ENCODE measurements around the gene KCNQ1.
"Not testable (repeated sequence)": the region's sequence is repeated elsewhere in the genome, so short reads cannot be mapped to it uniquely, and the experiment has no call there.

The KCNQ1 gene

DNA sequence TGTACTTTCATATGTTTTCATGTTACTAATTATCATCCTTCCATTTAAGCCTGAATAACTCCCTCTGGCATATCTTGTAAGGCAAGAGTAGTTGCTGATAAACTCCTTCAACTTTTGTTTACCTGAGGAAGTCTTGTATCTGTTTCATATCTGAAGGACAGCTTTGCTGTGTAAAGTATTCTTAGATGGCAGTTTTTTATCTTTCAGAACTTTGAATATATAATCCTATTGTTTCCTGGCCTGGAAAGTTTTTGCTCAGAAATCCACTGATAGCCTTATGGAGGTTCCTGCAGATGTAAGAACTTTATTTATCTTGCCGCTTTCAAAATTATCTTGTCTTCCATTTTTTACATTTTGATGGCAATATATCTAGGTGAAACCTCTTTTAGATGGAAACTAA, 185.9 kb downstream of the KCNQ1 start:
- H3K27me3 ChIP-seq (ENCODE audit: control insufficient read depth, insufficient read depth, low read length): peaks cover 67% of the 10 kb centered on the region
- H3K27ac ChIP-seq (ENCODE audit: low read depth, low read length): no peak overlapping the region
- no peaks in the 10 kb centered on the region for H3K4me1 ChIP-seq (ENCODE audit: control insufficient read depth, insufficient read depth, low read length)
- peaks cover 79% of the 10 kb centered on the region for H3K9me3 ChIP-seq (ENCODE audit: control insufficient read depth, insufficient read depth, low read length)
- H3K36me3 ChIP-seq (ENCODE audit: control insufficient read depth, insufficient read depth, low read length): no peaks in the 10 kb centered on the region
- no peak overlapping the region for H3K4me3 ChIP-seq (ENCODE audit: low read depth, low read length)
- no peak overlapping the region for H3K9ac ChIP-seq (ENCODE audit: low read depth, low read length)

DNA sequence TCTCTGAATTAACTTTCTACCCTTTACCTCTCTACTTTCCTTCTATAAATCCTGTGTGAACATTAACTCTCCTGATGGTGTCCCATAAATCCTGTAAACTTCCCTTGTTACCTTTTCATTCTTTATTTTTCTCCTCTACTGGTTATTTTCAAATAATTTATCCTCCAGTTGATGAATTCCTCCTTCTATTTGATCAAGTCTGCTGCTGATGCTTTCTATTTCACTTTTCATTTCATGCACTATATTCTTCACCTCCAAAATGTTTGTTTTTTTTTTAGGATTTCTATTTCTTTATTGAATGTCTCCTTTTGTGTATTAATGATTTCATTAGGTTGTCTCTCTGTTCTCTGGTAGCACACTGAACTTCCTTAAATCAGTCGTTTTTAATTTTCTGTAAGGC, 186.4 kb downstream of the KCNQ1 start:
- H3K27me3 ChIP-seq (ENCODE audit: control insufficient read depth, insufficient read depth, low read length): peaks cover 62% of the 10 kb centered on the region
- no peak overlapping the region for H3K4me3 ChIP-seq (ENCODE audit: low read depth, low read length)
- H3K4me1 ChIP-seq (ENCODE audit: control insufficient read depth, insufficient read depth, low read length): no peaks in the 10 kb centered on the region
- no peak overlapping the region for H3K27ac ChIP-seq (ENCODE audit: low read depth, low read length)
- H3K36me3 ChIP-seq (ENCODE audit: control insufficient read depth, insufficient read depth, low read length): no peaks in the 10 kb centered on the region
- peaks cover 76% of the 10 kb centered on the region for H3K9me3 ChIP-seq (ENCODE audit: control insufficient read depth, insufficient read depth, low read length)
- no peak overlapping the region for H3K9ac ChIP-seq (ENCODE audit: low read depth, low read length)

GRCh38 chr11:2639763-2640162, 195.0 kb downstream of the KCNQ1 start:
- H3K4me1 ChIP-seq (ENCODE audit: control insufficient read depth, insufficient read depth, low read length); H3K4me3 ChIP-seq (ENCODE audit: low read depth, low read length); H3K36me3 ChIP-seq (ENCODE audit: control insufficient read depth, insufficient read depth, low read length); H3K9ac ChIP-seq (ENCODE audit: low read depth, low read length); H3K27ac ChIP-seq (ENCODE audit: low read depth, low read length): not testable (repeated sequence)
- Histone ChIP-seq H3K27me3 (ENCODE audit: control insufficient read depth, insufficient read depth, low read length) (peaks cover 34% of the 10 kb centered on the region; the same call in 1 of the 2 replicates), H3K9me3 (ENCODE audit: control insufficient read depth, insufficient read depth, low read length) (peaks cover 58% of the 10 kb centered on the region)

- Histone ChIP-seq H3K4me3 (ENCODE audit: low read depth, low read length) (no peak overlapping the region), H3K36me3 (ENCODE audit: control insufficient read depth, insufficient read depth, low read length) (no peaks in the 10 kb centered on the region), H3K9me3 (ENCODE audit: control insufficient read depth, insufficient read depth, low read length) (peaks cover 77% of the 10 kb centered on the region), H3K27ac (ENCODE audit: low read depth, low read length) (no peak overlapping the region), H3K4me1 (ENCODE audit: control insufficient read depth, insufficient read depth, low read length) (no peaks in the 10 kb centered on the region), H3K27me3 (ENCODE audit: control insufficient read depth, insufficient read depth, low read length) (peaks cover 53% of the 10 kb centered on the region), H3K9ac (ENCODE audit: low read depth, low read length) (no peak overlapping the region)
These were observed 196.8 kb downstream of the KCNQ1 start for GRCh38 chr11:2641623-2642022.

GRCh38 chr11:2643746-2644145, 198.9 kb downstream of the KCNQ1 start:
- H3K27ac ChIP-seq (ENCODE audit: low read depth, low read length): no peak overlapping the region
- H3K4me3 ChIP-seq (ENCODE audit: low read depth, low read length): no peak overlapping the region
- H3K9me3 ChIP-seq (ENCODE audit: control insufficient read depth, insufficient read depth, low read length): peaks cover 96% of the 10 kb centered on the region
- no peaks in the 10 kb centered on the region for H3K4me1 ChIP-seq (ENCODE audit: control insufficient read depth, insufficient read depth, low read length)
- peaks cover 73% of the 10 kb centered on the region for H3K27me3 ChIP-seq (ENCODE audit: control insufficient read depth, insufficient read depth, low read length)
- no peak overlapping the region for H3K9ac ChIP-seq (ENCODE audit: low read depth, low read length)
- H3K36me3 ChIP-seq (ENCODE audit: control insufficient read depth, insufficient read depth, low read length): no peaks in the 10 kb centered on the region

GRCh38 chr11:2644844-2645778, 200.3 kb downstream of the KCNQ1 start:
- no peaks in the 10 kb centered on the region for H3K36me3 ChIP-seq (ENCODE audit: control insufficient read depth, insufficient read depth, low read length)
- H3K27me3 ChIP-seq (ENCODE audit: control insufficient read depth, insufficient read depth, low read length): peaks cover 86% of the 10 kb centered on the region
- peaks cover 97% of the 10 kb centered on the region for H3K9me3 ChIP-seq (ENCODE audit: control insufficient read depth, insufficient read depth, low read length)

GRCh38 chr11:2645779-2646118, 200.9 kb downstream of the KCNQ1 start:
- no peaks in the 10 kb centered on the region for H3K4me1 ChIP-seq (ENCODE audit: control insufficient read depth, insufficient read depth, low read length)
- H3K9ac ChIP-seq (ENCODE audit: low read depth, low read length): no peak overlapping the region
- no peaks in the 10 kb centered on the region for H3K36me3 ChIP-seq (ENCODE audit: control insufficient read depth, insufficient read depth, low read length)
- no peak overlapping the region for H3K4me3 ChIP-seq (ENCODE audit: low read depth, low read length)
- peaks cover 97% of the 10 kb centered on the region for H3K9me3 ChIP-seq (ENCODE audit: control insufficient read depth, insufficient read depth, low read length)
- H3K27ac ChIP-seq (ENCODE audit: low read depth, low read length): no peak overlapping the region
- H3K27me3 ChIP-seq (ENCODE audit: control insufficient read depth, insufficient read depth, low read length): peaks cover 90% of the 10 kb centered on the region

More at GRCh38 chr11:2644844-2645778, 200.3 kb downstream of the KCNQ1 start:
- H3K4me1 ChIP-seq (ENCODE audit: control insufficient read depth, insufficient read depth, low read length): no peaks in the 10 kb centered on the region
- no peak overlapping the region for H3K27ac ChIP-seq (ENCODE audit: low read depth, low read length)
- H3K9ac ChIP-seq (ENCODE audit: low read depth, low read length): no peak overlapping the region
- no peak overlapping the region for H3K4me3 ChIP-seq (ENCODE audit: low read depth, low read length)

DNA sequence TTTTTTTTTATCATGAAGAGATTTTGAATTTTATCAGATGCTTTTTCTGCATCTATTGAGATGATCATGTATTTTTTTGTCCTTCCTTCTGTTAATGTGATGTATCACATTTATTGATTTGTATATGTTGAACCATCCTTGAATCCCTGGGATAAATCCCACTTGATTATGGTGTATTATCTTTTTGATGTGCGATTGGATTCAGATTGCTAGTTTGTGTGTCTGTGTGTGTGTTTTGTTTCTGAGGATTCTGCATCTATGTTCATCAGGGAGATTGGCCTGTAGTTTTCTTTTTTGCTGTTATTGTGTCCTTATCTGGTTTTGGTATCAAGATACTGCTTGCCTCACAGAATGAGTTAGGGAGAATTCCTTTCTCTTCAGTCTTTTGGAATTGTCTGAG, 202.4 kb downstream of the KCNQ1 start:
- Histone ChIP-seq H3K27ac (ENCODE audit: low read depth, low read length) (no peak overlapping the region), H3K4me1 (ENCODE audit: control insufficient read depth, insufficient read depth, low read length) (no peaks in the 10 kb centered on the region), H3K4me3 (ENCODE audit: low read depth, low read length) (no peak overlapping the region), H3K36me3 (ENCODE audit: control insufficient read depth, insufficient read depth, low read length) (no peaks in the 10 kb centered on the region), H3K9me3 (ENCODE audit: control insufficient read depth, insufficient read depth, low read length) (peaks cover 97% of the 10 kb centered on the region), H3K27me3 (ENCODE audit: control insufficient read depth, insufficient read depth, low read length) (peaks cover 89% of the 10 kb centered on the region), H3K9ac (ENCODE audit: low read depth, low read length) (no peak overlapping the region)

DNA sequence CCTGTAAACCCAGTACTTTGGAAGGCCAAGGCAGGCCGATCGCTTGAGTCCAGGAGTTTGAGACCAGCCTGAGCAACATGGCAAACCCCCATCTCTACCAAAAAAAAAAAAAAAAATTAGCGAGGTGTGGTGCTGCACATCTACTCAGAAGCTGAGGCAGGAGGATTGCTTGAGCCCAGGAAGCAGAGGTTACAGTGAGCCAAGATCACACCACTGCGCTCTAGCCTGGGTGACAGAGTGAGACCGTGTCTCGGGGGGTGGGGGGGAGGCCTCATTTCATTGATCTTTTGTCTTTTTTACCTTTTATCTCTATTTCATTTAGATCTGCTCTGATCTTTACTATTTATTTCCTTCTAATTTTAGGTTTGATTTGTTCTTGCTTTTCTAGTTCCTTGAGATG, 203.1 kb downstream of the KCNQ1 start:
- Histone ChIP-seq H3K4me3 (ENCODE audit: low read depth, low read length) (no peak overlapping the region), H3K9me3 (ENCODE audit: control insufficient read depth, insufficient read depth, low read length) (peaks cover 98% of the 10 kb centered on the region), H3K36me3 (ENCODE audit: control insufficient read depth, insufficient read depth, low read length) (no peaks in the 10 kb centered on the region), H3K27me3 (ENCODE audit: control insufficient read depth, insufficient read depth, low read length) (peaks cover 94% of the 10 kb centered on the region), H3K9ac (ENCODE audit: low read depth, low read length) (no peak overlapping the region), H3K4me1 (ENCODE audit: control insufficient read depth, insufficient read depth, low read length) (no peaks in the 10 kb centered on the region), H3K27ac (ENCODE audit: low read depth, low read length) (no peak overlapping the region)

GRCh38 chr11:2649400-2649799, 204.6 kb downstream of the KCNQ1 start:
- H3K4me1 ChIP-seq (ENCODE audit: control insufficient read depth, insufficient read depth, low read length): no peaks in the 10 kb centered on the region
- no peak overlapping the region for H3K27ac ChIP-seq (ENCODE audit: low read depth, low read length)
- H3K27me3 ChIP-seq (ENCODE audit: control insufficient read depth, insufficient read depth, low read length): peaks cover 91% of the 10 kb centered on the region
- H3K36me3 ChIP-seq (ENCODE audit: control insufficient read depth, insufficient read depth, low read length): no peaks in the 10 kb centered on the region
- no peak overlapping the region for H3K9ac ChIP-seq (ENCODE audit: low read depth, low read length)
- H3K4me3 ChIP-seq (ENCODE audit: low read depth, low read length): no peak overlapping the region; the same call in 1 of the 2 replicates
- H3K9me3 ChIP-seq (ENCODE audit: control insufficient read depth, insufficient read depth, low read length): peaks cover 94% of the 10 kb centered on the region

GRCh38 chr11:2649848-2650247, 205.0 kb downstream of the KCNQ1 start:
- Histone ChIP-seq H3K9ac (ENCODE audit: low read depth, low read length) (no peak overlapping the region), H3K27me3 (ENCODE audit: control insufficient read depth, insufficient read depth, low read length) (peaks cover 91% of the 10 kb centered on the region), H3K4me1 (ENCODE audit: control insufficient read depth, insufficient read depth, low read length) (no peaks in the 10 kb centered on the region), H3K4me3 (ENCODE audit: low read depth, low read length) (no peak overlapping the region), H3K9me3 (ENCODE audit: control insufficient read depth, insufficient read depth, low read length) (peaks cover 89% of the 10 kb centered on the region), H3K27ac (ENCODE audit: low read depth, low read length) (no peak overlapping the region), H3K36me3 (ENCODE audit: control insufficient read depth, insufficient read depth, low read length) (no peaks in the 10 kb centered on the region)
